Measurements from ENCODE around the gene SLC25A29. TPM values are rescaled to one million over a fixed set of nuclear protein-coding genes. Genes with fewer than 3 reads are reported as not detected.

Gene SLC25A29
- polyA plus RNA-seq, 2 of the 4 experiments (the other 2 are of a cell fraction): 6.3 to 15.1 TPM

DNA sequence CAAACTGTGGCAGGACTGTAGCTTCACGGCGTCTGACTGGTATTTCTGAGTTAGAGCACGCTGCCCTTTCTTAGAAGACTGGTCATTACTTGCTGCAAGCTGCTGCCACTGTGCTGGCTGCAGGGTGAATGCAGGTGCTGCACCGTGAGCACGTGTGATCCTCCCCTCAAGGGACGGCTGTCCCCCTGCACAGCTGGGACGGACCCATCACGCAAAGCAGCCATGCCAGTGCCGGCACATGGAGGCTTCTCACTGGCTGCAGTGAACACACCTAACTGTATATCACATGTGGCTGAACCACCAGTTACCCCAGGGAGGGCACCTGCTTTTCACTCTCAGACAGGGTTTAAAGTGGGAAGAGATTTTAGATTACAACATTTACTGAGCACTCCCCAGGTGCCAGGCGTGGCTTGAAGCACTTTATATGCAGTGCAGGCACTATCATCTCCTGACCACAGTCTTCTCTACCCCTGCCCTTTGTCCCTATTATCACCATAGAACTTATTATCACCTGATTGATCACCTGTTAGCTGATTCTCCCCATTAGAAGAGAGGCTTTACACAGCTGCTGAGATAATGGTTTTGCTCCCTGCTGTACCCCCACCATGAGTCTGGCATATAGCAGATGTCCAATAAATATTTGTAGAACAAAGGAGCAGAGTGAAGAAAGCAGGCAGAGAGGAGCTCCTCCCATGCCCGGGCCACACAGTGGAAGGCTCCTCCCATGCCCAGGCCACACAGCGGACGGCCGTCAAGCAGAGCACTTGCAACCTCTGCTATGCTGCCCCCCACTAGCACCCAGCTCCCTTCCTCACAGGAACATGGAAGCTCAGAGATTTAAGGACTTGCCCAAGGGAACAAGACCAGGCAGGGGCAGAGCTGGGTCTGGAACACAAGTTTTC is 42.8 kb upstream of the SLC25A29 start:
- DNase-seq (ENCODE audit: low read depth in 1 of 2, low spot score in 1 of 2) (no peak), FAIRE-seq (no peak), ATAC-seq (peak in 1 of 2 experiments; percentile 31; a peak in 2 of 6 replicates)
- Histone ChIP-seq H3K4me1 (no peaks in the 10 kb centered on the region), H3K4me2 (no peak overlapping the region), H3K9me3 (no peaks in the 10 kb centered on the region), H3K27ac (no peak overlapping the region), H3K4me3 (no peak overlapping the region)
- WGBS (ENCODE audit: missing lambda C conversion rate): 91% methylated on average over 14 of the region's 14 CpGs
- ChIA-PET POLR2A (no interaction called here), CTCF (interaction anchor here (0.5 to 2.8 kb wide), 6 partner anchors 13 to 77 kb away, joined by 3 to 13 read pairs (median 4); no protein-coding TSS in a partner anchor)
- TF ChIP-seq MAZ (IDR thresholded peaks at IDR 0.05; ENCODE audit: borderline replicate concordance, low read depth, low read length): no peak

DNA sequence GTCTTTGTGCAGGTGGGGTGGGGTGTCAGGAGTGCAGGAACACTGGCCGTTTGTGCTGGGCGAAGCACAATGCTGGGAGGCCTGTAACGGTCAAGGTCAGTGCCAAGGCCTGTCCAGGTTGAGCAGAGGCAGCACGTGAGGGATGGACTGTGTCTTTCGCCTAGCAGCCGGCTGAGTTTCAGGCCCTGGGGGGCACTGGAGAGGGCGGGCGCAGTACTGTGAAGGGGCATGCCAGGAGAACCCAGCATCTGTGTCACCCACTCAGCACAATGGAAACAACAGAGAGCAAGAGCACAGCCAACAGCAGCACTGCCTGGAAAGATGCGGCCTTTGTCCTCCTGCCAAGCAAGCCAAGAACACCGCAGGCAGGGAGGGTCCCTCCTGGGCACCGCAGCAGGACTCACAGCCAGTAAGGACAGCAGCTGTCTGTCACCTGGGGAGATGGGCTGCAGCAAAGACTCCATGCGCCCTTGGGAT is 42.0 kb upstream of the SLC25A29 start:
- ATAC-seq: no peak; a peak in 1 of 6 replicates
- CTCF ChIA-PET: interaction anchor here (1.5 to 2.8 kb wide), 2 partner anchors 29 to 34 kb away, joined by 3 to 13 read pairs; no protein-coding TSS in a partner anchor

DNA sequence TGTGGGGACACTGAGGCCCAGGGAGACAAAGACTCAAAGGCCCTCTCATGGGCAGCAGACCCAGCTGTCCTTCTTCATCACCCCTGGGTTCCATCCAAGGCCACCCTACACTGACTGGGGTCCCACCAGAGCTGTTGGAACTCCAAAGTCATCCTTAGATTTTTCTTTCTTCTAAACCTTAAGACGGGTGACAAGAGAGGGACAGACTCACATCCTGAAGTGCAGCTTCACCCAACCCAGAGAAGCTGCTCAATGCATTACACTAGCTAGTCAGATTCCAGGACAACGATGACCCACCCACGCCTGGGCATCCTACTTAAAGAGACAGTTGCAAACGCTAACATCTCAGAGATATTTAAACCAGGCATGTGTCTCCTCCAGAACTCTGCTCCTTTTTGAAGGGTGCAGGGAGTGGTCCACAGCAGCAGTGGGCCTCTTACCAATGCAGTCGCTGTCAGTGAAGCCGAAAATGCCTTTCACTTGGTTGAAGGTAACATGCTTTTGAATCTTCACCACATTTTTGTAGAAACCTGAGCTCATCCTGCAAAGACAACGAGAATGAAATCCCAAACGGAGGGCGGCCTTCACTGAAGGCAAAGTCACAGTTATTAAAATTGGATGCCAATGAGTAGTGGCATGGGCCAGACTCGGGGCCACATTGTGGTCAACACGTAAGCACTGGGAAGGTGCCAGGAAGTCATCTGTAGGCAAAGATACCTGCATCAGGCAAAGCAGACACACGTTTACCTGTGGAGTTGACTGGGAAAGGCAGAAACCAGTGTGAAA is 40.3 kb upstream of the SLC25A29 start:
- CTCF ChIA-PET: interaction anchor here (1.0 to 2.3 kb wide), 5 partner anchors 10 to 299 kb away, joined by 3 to 11 read pairs (median 6); no protein-coding TSS in a partner anchor
- H3K4me3 ChIP-seq: no peak overlapping the region
- POLR2A ChIA-PET: no interaction called here

More for the DNA sequence above, 42.0 kb upstream of the SLC25A29 start:
- no peak for DNase-seq (ENCODE audit: low read depth in 1 of 2, low spot score in 1 of 2)
- H3K27ac ChIP-seq: no peak overlapping the region
- H3K4me1 ChIP-seq: no peaks in the 10 kb centered on the region
- 91% methylated on average over 11 of the region's 12 CpGs for WGBS (ENCODE audit: missing lambda C conversion rate)
- no peak overlapping the region for H3K4me2 ChIP-seq
- POLR2A ChIA-PET: no interaction called here
- H3K9me3 ChIP-seq: no peaks in the 10 kb centered on the region
- no peak for TF ChIP-seq CBX8 (IDR thresholded peaks at IDR 0.05)
- no peak for TF ChIP-seq CHD4 (IDR thresholded peaks at IDR 0.05; ENCODE audit: borderline replicate concordance)
- TF ChIP-seq KDM5A (IDR thresholded peaks at IDR 0.05): no peak
- TF ChIP-seq RAD21 (conservative IDR thresholded peaks at IDR 0.05 in 1 of 2, IDR thresholded peaks at IDR 0.05 in 1 of 2): no peak
- TF ChIP-seq RNF2 (IDR thresholded peaks at IDR 0.05; ENCODE audit: borderline replicate concordance, low read depth): no peak
- TF ChIP-seq, protein P1, sequence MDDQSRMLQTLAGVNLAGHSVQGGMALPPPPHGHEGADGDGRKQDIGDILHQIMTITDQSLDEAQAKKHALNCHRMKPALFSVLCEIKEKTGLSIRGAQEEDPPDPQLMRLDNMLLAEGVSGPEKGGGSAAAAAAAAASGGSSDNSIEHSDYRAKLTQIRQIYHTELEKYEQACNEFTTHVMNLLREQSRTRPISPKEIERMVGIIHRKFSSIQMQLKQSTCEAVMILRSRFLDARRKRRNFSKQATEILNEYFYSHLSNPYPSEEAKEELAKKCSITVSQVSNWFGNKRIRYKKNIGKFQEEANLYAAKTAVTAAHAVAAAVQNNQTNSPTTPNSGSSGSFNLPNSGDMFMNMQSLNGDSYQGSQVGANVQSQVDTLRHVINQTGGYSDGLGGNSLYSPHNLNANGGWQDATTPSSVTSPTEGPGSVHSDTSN (IDR thresholded peaks at IDR 0.05): no peak
- no peak for TF ChIP-seq NPAS2 (CRISPR knock-in tag; IDR thresholded peaks at IDR 0.05; ENCODE audit: borderline replicate concordance)
- no peak for TF ChIP-seq ESRRA (IDR thresholded peaks at IDR 0.05; ENCODE audit: borderline replicate concordance, low read length)
- TF ChIP-seq ZFP36 (IDR thresholded peaks at IDR 0.05; ENCODE audit: borderline replicate concordance, partially characterized antibody): no peak
- TF ChIP-seq, protein P2, sequence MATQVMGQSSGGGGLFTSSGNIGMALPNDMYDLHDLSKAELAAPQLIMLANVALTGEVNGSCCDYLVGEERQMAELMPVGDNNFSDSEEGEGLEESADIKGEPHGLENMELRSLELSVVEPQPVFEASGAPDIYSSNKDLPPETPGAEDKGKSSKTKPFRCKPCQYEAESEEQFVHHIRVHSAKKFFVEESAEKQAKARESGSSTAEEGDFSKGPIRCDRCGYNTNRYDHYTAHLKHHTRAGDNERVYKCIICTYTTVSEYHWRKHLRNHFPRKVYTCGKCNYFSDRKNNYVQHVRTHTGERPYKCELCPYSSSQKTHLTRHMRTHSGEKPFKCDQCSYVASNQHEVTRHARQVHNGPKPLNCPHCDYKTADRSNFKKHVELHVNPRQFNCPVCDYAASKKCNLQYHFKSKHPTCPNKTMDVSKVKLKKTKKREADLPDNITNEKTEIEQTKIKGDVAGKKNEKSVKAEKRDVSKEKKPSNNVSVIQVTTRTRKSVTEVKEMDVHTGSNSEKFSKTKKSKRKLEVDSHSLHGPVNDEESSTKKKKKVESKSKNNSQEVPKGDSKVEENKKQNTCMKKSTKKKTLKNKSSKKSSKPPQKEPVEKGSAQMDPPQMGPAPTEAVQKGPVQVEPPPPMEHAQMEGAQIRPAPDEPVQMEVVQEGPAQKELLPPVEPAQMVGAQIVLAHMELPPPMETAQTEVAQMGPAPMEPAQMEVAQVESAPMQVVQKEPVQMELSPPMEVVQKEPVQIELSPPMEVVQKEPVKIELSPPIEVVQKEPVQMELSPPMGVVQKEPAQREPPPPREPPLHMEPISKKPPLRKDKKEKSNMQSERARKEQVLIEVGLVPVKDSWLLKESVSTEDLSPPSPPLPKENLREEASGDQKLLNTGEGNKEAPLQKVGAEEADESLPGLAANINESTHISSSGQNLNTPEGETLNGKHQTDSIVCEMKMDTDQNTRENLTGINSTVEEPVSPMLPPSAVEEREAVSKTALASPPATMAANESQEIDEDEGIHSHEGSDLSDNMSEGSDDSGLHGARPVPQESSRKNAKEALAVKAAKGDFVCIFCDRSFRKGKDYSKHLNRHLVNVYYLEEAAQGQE (IDR thresholded peaks at IDR 0.05): no peak
- TF ChIP-seq POLR2AphosphoS2 (conservative IDR thresholded peaks at IDR 0.05; ENCODE audit: low read length): no peak
- no peak for TF ChIP-seq HOXB13 (CRISPR knock-in tag; IDR thresholded peaks at IDR 0.05; ENCODE audit: low read depth)
- no peak for TF ChIP-seq CBX2 (IDR thresholded peaks at IDR 0.05; ENCODE audit: borderline replicate concordance, low read depth)
- TF ChIP-seq NFE2L2 (conservative IDR thresholded peaks at IDR 0.05; ENCODE audit: low read length): no peak
- no peak for TF ChIP-seq JUN (IDR thresholded peaks at IDR 0.05)
- no peak for TF ChIP-seq ZNF302 (CRISPR knock-in tag; IDR thresholded peaks at IDR 0.05)
- no peak for TF ChIP-seq TP53 (CRISPR knock-in tag; IDR thresholded peaks at IDR 0.05)
- no peak for FAIRE-seq
- no peak overlapping the region for H3K4me3 ChIP-seq

More for the DNA sequence above, 40.3 kb upstream of the SLC25A29 start:
- no peaks in the 10 kb centered on the region for H3K9me3 ChIP-seq
- DNase-seq (ENCODE audit: low read depth in 1 of 2, low spot score in 1 of 2) (no peak), ATAC-seq (no peak), FAIRE-seq (no peak)
- no peak overlapping the region for H3K27ac ChIP-seq
- WGBS (ENCODE audit: missing lambda C conversion rate): 90% methylated on average over 12 of the region's 12 CpGs
- H3K4me1 ChIP-seq: peaks cover 8% of the 10 kb centered on the region
- no peak overlapping the region for H3K4me2 ChIP-seq
- TF ChIP-seq ZC3H11A (IDR thresholded peaks at IDR 0.05) (no peak), PHF8 (IDR thresholded peaks at IDR 0.05; ENCODE audit: borderline replicate concordance, low read depth) (no peak), MAFK (IDR thresholded peaks at IDR 0.05; ENCODE audit: partially characterized antibody) (no peak), RFX5 (IDR thresholded peaks at IDR 0.05) (no peak)
- TF ChIP-seq, protein P3, sequence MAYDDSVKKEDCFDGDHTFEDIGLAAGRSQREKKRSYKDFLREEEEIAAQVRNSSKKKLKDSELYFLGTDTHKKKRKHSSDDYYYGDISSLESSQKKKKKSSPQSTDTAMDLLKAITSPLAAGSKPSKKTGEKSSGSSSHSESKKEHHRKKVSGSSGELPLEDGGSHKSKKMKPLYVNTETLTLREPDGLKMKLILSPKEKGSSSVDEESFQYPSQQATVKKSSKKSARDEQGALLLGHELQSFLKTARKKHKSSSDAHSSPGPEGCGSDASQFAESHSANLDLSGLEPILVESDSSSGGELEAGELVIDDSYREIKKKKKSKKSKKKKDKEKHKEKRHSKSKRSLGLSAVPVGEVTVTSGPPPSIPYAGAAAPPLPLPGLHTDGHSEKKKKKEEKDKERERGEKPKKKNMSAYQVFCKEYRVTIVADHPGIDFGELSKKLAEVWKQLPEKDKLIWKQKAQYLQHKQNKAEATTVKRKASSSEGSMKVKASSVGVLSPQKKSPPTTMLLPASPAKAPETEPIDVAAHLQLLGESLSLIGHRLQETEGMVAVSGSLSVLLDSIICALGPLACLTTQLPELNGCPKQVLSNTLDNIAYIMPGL (CRISPR knock-in tag; IDR thresholded peaks at IDR 0.05; ENCODE audit: borderline replicate concordance): no peak

Data from A549 (cell line).